Omental fat pad (tissue), 4 donors: ENCODE data around the gene DNAJA4. TPM values are rescaled to one million over a fixed set of nuclear protein-coding genes. Genes with fewer than 3 reads are reported as not detected.

Experiments
- ATAC-seq: fragments of 150-250 bp; one replicate; pipeline ENCODE4 v1.9.1; 2016; ENCODE audit warnings: mild to moderate bottlenecking, moderate library complexity; ENCODE audit not compliant: low FRiP score
- DNase-seq: peaks from one replicate; pipeline ENCODE4 v3.0.0-alpha.2; 2019; ENCODE audit warnings: low spot score
- CTCF ChIP-seq, 3 donors: fragments of 450-650 bp; IDR thresholded peaks; one replicate each; pipeline ENCODE4 v1.5.1; 2016 to 2017; ENCODE audit warnings: antibody characterized with exemption in 3 of 3, mild to moderate bottlenecking in 3 of 3, moderate library complexity in 2 of 3
- total RNA-seq, 4 donors: library from RNA; depleted of rRNA; stranded (reverse); fragments of >200 nt; gene quantifications; one replicate each; pipeline ENCODE4 v1.1.0, GENCODE V29; 2016

Gene DNAJA4
- total RNA-seq, 4 donors from 2014 or later: 19.0 to 88.6 (median 28.9) TPM

DNA sequence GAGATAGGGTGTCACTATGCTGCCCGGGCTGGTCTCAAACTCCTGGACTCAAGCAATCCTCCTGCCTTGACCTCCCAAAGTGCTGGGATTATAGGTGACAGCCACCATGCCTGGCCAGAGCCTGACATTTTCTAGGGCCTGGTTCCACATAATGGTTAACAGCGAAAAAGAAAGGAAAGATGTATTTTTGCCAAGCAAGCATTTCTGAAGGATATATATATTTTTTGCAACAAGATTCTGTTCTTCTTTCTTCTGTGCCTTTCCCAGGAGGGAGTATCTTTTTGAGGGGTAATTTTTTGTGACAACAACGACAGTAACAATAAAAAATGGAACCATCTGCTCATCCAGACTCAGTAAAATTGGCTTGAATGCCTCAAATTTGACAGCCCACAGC, 8.3 kb upstream of the DNAJA4 start:
- TF ChIP-seq CTCF (IDR thresholded peaks at IDR 0.05): no peak
- no peak for DNase-seq
- no peak for ATAC-seq

DNA sequence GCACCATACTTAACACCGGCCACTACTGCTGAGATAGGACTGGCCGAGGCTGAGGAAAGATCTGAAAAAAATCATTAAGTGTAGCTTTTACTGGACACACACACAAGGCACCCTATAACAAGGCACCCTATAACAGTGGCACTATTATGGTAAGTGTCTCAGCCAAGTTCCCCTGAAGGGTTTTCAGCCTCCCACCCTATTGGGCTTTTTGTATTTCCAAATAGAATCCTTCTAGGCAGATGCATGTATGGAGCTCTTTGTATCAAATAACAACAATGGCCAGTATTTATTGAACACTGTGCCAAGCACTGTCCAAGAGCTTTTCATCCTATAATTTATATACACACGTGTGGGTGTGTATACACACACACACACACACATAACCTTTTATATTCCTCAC, 6.7 kb upstream of the DNAJA4 start:
- TF ChIP-seq CTCF (IDR thresholded peaks at IDR 0.05): no peak
- ATAC-seq (no peak), DNase-seq (no peak)

- no peak for ATAC-seq
- no peak for TF ChIP-seq CTCF (IDR thresholded peaks at IDR 0.05)
- DNase-seq: no peak
Measured at GRCh38 chr15:78259232-78259631, 5.1 kb upstream of the DNAJA4 start.

DNA sequence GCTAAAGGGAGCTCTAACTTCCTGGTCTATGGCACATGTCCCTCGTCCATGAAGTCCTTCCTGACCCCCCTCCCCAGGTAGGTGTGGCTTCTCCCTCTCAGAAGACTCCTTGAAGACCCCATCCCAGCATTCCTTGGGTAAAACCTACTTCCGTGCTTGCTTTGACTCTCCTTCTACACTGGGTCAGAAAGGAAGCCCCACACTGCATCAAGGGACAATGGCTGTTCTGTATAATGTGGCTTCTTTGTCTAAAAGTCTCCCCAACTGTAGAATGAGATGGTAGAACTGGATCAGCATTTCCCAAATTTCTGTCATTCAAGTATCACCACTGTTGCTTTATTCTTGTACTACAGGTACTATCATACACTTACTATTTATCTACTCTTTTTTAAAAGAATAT, 3.9 kb upstream of the DNAJA4 start:
- TF ChIP-seq CTCF (IDR thresholded peaks at IDR 0.05): no peak
- ATAC-seq: no peak
- no peak for DNase-seq

DNA sequence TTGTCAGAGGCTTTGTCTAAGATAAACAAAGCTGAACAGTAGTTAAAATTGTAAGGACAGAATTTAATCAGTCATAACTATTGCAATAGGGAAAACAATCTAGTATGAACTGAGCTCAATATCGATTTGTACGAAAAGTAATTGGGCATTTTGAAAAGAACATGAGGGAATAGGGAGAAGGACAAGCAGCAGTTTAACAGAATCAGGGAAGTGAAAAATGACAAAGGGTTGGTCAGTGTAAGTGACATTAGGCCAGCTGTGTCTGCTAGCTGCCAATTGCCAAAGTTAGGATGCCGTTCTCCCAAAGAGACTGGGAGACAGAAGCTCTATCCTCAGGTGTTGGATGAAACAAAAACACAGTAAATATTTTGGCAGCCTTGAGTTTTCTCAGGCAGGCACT, 3.3 kb upstream of the DNAJA4 start:
- no peak for TF ChIP-seq CTCF (IDR thresholded peaks at IDR 0.05)
- DNase-seq (no peak), ATAC-seq (no peak)

- ATAC-seq (no peak), DNase-seq (no peak)
- TF ChIP-seq CTCF (IDR thresholded peaks at IDR 0.05): no peak
Measured at GRCh38 chr15:78263351-78263781, 996 bp upstream of the DNAJA4 start.

DNA sequence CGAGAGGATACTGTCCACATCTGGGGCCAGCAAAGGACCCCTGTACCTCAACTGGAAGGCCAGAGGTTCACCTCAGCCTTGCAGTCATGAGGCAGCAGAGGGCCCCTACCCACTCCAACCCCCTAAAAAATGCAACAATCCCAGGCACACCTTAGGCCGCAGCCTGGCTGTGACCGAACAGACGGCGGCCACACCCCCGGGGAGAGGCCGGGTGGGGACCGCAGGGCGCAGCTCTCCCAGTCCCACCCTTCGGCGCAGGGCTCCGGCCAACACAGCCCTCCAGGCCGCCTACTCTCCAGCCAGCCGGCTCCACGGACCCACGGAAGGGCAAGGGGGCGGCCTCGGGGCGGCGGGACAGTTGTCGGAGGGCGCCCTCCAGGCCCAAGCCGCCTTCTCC, 457 bp upstream of the DNAJA4 start:
- no peak for ATAC-seq
- no peak for DNase-seq
- no peak for TF ChIP-seq CTCF (IDR thresholded peaks at IDR 0.05)
